ENCODE data around the gene PTPRG.

PTPRG gene

DNA sequence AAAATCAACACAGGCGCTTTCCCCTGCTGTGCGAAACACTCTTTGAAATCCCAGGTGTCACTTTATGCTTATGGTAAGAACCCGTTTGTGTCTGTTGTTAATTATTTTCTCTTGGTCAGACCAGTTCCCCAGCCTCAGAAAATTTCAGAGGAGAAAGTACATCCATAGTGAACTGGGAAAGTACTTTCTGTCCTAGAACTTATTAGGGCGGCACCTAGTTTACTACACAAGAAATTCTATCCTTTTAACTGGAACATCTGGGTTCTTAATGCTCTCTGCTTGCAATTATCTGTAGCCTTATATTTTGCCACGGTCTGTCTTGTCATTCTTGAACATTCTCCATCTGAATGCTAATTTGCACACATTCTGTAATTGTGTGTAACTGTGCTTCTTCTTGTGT is 215.0 kb downstream of the PTPRG start:
- no peak for DNase-seq

DNA sequence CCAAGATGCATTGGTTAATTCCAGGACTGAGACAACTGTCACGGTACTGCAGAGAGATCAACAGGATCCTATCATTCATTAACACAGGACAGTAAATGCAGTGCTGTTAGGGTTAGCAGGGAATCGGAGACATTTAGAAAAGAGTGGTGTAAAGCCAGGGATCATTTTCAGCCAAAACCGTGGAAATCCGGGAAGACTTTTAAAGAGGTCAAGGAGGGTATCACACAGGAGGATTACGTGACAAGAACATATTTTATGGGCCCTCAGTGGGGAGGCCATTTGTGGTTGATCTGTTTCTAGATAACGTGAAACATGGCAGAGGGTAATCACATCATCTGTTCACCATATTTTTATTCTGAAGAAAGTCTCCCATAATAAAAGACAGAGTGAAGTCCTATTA is 216.1 kb downstream of the PTPRG start:
- no peak for DNase-seq

DNA sequence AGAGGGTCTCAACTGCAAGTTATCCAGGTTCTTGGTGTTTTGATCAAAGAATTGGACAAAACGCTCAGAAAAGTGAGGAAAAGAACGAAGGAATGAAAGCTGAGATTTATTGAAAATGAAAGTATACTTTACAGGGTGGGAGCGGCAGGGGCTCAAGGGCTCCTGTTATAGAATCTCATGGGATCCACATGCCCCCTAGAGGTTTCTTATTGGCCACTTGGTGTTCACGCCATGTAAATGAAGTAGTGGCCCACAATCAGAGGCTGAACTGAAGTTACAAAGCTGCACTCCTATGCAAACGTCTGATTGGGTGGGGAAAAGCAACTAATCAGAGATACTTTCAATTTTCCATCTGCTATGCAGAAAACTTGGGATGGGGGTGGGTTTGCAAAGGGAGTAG is 216.7 kb downstream of the PTPRG start:
- no peak for DNase-seq

DNA sequence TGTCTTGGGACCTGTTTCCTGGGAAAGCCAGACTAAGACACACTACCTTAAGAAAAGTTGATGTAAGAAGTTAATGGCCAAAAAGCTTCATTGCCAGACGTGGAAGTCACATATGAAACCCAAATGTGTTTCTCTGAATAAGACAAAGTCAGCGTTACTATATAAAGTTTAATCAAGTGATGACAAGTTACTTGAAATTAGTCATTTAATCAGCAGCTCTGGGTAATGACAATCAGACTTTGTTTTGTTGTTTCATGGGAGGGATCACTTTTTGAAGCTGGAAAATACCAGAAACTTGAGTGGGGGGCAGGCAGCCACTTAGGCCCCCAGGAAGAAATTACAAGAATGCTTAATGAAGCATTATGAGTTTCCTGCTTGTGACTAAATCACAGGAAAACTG is 218.6 kb downstream of the PTPRG start:
- no peak for DNase-seq

DNA sequence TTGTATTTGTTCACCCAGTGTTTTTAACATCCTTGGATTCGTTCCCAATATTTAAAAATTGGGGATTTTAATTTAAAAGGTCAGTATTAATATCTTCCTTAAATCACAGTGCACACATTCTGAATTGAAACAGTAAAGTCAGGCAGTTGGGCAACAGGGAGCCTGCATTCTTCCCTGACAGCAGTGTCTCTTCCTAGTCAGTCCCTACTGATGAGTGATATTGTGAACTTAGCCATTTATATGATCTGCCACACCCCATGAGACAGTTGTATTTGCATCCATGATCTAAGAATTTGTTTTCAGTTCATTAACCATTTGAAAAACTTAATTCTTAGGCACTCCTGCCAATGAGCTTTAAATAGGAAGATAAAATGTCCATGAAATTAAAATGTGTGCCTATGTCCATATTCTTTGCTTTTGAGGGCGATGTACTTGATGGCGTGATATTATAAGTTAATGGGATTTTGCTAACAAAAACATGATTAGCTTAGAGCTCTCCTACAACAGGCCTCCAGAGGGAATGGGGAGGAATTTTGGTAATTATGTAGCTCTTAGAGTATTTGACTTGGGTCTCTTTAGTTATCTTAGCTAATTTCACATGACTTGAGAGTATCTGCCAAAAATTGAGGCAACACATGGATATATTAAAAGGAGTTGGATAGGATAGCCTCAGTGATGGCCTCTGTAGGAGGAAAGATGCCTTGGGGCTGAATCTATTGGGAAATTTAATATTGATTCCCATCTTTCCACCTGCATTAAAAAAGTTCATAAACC is 219.3 kb downstream of the PTPRG start:
- no peak for DNase-seq

DNA sequence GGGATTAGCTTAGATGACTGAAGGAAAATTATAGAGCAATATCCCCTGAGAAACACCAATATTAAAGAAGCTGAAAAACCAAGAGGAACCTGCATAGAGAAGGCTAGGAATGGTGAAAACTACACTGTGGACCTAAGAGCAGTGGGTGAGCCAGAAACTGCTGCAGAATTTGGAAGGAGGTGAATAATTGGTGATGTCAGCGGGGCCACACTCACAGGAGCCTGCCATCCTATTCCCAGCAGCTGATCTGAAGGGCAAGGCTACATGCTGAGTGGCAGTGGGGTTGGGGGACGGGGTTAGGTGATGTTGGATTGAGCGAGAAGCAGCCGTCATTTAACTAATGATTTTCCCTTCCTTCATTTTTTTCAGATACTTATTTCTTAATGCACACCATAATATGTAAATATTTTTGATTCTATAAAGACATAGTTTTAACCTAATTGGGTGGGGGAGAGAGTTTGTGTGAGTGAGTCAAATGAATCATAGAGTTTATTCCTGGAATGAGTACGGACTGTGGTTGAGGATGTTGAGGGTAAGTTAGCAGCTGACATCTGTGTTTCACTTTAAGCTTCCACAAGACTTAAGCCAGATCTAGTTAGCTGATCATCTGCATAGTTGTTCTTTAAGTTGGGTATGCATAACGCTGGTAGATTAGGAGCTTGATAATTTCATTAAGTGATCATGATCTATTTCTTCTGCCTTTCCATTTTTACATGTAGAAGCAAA is 222.8 kb downstream of the PTPRG start:
- no peak for DNase-seq

DNA sequence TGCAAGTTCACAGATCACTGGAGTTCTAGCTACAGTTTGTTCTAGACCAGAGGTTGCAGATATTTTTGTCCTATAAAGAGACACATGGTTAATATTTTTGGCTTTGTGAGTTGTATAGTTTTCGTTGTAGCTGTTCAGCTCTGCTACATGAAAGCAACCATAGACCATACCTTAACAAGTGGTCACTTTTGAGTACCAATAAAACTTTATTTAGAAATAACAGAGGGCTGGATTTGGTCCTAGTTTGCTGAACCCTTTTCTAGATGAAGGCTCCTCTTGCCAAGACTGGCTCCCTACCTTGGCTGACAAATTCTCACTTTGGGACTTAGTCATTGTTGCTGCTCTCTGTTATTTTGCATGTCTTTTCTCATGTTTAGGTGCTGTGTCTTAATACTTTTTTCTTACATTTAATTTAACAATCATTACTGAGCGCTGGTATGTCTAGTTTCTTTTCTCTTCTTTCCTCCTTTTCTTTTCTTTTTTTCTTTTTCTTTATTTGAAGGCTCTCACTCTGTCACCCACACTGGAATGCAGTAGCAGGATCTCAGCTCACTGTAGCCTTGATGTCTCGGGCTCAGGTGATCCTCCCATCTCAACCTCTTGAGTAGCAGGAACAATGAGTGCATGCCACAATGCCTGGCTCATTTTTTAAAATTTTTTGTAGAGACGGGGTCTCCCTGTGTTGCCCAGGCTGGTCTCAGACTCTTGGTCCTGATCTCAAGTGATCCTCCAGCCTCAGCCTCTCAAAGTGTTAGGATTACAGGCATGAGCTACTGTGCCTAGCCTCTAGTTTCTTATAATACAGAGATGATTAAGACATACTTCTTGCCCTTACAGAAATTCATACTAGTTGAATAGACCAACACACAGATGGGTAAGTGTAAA is 227.5 kb downstream of the PTPRG start:
- no peak for DNase-seq

DNA sequence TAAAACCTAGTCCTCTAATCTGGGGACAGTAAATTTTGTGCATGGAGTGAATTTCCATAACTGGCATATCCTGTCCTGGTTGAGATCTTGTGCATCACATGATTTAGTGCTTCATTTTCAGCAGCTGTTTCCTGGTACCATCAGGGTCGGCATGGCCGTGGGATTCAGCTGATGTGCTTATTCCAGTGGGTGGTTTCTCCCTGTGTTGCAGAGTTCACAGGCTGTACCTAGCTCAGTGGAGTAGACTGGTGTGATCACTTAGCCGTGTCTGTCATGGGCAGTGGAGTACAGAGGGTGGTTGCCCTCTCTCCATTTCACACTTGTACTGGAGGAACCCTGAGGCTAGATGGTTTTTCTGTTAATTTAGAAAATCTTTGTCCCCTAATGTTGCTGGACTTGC is 228.5 kb downstream of the PTPRG start:
- no peak for DNase-seq

DNA sequence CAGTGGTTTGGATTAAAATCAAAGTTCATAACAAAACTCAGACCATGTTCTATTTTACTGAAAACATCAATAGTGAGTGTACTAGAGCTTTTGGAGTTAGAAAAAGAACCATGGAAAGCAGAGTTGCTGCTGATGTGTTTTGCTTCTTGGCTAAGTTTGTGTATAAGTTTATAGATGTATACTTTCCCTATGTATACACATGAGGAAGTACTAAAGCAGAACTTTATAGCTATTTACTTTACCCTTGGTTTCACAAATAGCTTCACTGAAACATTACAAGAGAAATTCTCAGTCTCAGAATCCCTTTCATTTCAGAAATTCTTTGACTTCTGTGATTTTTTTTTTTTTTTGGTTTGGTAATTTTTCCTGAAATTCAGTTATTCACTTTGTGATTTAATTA is 229.0 kb downstream of the PTPRG start:
- no peak for DNase-seq

DNA sequence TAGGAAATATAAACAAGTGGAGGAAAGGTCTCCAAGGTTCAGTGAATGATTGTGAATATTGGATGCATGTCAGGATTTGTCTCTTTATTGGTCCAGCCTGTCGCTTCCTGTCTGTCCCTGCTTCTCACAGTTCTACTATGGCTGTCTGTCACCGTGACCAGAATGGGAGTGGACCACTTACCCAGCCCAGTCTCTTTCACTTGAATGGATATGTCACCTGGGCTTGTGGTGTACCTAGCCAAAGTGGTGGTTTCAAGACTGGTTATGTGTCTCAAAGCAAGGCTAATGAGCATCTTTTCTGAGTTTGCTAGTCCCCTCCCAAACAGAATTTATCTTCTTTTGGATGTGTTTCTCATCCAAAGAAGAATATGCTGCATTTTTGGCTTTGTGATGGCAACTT is 231.7 kb downstream of the PTPRG start:
- no peak for DNase-seq

DNA sequence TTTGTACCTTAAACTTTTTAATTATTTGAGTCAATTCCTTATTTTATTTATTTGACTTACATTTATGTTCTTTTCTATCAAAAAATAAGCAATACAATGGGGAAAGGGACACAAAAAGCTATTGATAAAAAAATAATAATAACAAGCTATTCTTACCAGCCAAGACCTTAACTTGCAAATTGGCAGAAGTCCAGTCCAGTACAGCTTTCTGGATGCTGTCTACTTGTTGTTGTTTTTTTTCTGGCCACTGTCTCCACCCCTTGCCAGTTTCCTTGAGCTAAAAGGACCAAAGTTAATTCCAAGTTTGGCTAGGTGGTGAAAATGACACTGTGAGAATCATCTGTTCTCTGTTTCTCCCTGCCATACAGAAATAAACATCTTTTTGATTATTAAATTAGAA is 232.2 kb downstream of the PTPRG start:
- no peak for DNase-seq

DNA sequence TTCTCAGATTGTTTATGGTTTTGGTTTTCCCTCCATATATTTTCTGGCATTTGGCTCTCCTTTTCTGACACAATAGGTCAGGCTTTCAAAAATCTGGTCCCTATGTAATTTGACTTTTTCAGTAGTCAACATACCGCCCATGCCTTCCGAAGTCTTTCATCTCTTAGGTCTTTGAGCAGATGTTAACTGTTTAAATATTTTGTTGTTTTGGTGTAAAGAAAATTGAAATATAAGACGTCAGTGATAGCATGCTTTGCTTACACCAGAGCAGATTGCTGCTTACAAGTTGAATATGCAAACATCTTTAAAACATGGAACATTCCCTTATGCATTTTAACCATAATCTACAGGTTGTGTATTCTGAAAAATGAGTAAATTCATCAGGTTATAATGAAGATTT is 233.0 kb downstream of the PTPRG start:
- DNase-seq: no peak

DNA sequence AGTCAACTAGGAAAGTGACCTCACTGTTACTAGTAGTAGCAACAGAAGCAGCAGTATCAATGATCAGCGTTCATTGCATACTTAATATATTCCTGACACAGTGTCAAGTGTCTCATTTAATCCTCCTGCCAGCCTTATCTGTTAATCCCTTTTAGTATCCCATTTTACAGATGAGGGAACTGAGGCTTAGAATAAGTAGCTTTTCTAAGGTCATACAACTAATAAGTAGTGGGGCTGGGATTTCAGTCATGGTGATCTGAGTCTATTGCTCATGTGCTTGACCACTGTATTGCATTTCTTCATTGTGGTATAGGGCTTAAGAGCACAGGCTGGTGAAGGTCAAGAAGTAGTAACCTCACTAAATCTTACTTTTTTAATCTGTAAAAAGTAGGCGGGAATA is 233.6 kb downstream of the PTPRG start:
- no peak for DNase-seq

DNA sequence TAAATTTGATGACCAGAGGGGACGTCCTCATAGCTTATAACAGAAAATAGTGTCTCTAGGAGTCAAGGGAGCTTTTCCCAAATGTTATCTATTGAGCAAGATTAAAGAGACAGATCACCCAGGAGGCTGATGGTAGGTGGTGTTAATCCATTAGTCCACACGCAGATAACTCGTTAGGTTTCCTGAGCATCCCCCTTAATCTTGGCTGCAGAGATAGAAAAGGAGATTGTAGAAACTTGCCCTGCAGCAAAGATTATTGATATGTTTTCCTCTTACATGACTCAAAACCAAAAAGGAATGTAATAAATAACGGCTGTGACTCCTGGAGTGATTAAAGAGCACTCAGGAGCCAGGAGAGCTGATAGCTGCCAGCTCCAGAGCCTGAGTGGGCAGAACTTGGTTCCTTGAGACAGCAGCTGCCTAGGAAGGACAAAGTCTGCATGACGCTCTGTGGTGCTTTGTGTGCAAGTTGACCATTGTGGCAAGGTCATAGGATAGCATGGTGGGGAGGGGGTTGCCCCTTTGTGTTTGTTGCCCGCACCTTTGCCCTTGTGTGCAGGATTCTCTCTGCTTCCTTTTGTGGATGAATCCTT is 234.8 kb downstream of the PTPRG start:
- no peak for DNase-seq

DNA sequence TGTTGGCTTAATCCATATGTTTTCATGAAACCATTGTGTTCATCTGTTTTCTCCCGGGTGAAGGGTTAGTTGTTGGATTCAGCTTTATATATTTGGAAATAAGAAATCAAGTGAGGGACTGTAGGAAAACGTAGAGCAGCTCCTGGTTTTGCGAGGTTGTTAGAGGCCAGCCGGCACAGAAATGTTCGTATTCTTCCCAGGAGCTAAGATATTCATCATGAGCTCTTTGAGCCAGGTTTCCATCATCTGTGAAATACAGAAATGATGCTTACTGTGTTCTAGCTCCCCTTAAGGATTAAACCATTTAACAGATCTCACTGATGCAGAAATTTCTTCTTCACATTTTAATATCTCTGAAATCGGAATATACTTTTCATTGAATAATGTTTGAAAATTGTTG is 235.5 kb downstream of the PTPRG start:
- no peak for DNase-seq

DNA sequence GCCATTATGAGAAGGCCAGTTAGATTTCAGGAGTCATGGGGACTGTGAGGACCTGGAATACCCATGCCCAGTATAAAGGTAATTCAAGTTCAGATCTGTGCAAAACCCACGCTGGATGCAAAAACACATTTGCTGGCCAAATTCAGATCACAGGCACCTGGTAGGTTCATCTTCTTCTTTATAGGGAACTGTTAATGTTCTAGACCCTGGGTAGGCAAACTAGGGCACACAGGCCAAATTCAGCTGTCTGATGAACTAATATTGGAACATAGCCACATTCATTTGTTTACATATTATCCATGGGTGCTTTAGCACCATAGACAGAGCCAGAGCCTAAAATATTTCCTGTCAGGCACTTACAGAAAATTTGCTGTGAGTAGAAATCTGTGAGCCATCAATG is 241.4 kb downstream of the PTPRG start:
- no peak for DNase-seq

DNA sequence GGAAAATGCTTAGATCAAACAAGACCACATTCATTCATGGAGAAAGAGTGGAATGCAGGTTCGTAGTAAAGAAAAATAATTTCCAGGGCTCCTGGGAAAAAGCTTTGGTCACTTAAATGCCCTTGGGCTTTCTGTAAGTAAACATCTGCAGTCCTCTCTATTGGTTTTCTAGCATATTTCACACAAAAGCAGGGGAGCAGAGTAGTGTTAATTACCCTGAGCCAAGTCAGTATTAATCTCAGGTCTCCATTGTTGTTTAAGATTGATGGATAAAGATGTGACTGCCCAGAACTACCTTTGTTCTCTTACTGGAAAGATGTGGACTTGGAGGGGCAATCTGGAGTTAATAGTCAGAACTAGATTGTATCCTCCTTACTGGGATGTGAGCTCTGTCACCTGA is 242.6 kb downstream of the PTPRG start:
- no peak for DNase-seq

DNA sequence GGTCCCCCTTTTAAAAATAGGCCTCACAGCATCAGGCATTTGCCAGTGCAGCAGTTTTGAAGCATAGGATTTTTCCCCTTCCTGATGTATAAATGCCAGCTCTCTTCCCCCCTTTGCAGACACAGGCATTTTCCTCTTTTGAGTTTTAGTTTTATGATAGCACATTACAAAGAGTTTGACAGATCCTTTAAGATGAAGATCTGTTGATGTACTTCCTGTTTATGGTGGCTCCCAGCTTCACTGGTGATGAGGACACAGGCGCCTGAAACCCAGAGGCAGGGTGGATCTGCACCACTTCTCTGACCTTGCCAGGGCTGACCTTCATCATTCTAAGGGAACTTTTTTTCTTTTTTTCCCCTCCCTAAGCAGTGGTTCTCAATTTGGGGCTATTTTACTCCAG is 243.4 kb downstream of the PTPRG start:
- no peak for DNase-seq

DNA sequence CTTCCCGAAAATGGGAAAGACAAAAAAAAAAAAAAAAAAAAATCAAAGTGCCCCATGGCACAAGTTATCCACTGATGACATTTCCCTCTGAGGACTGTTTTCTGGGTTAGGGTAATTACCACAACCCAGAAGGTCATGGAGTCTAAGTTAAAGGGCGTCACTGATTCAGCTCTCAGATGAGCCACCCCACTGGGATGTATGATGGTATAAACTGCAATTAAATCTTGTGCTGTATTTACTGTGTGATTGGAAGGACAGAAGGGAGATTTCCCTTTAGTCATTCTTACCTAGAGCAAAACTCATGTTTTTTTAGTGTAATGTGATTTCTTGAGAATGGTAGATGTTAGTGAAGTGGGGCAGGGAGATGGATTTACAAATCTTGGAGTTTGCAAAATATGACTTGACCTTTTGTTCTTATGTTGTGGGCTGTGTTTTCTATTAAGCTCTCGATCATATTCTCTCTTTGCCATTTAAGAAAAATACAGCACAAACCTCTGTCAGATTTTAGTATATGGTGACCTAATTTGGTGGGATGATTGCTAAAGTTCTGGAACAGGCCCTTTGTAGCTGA is 244.2 kb downstream of the PTPRG start:
- DNase-seq: no peak

DNA sequence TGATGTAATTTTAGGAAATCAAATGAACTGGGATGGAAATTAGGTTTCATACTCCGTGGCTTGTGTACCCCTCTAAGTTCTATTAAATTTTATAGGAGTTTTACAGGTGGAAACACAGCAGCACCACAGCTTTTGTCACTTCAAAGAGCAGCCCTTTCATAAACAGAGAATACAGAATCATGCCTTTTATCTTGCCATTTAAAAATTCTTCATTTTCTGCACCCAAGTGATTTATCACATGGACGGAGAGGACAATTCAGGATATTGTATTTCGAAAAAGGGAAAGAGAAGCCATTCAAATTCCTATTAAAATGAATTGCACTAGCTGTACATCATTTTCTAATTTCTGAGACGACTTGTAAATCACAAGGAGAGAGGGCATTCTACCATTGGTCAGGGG is 245.4 kb downstream of the PTPRG start:
- no peak for DNase-seq

DNA sequence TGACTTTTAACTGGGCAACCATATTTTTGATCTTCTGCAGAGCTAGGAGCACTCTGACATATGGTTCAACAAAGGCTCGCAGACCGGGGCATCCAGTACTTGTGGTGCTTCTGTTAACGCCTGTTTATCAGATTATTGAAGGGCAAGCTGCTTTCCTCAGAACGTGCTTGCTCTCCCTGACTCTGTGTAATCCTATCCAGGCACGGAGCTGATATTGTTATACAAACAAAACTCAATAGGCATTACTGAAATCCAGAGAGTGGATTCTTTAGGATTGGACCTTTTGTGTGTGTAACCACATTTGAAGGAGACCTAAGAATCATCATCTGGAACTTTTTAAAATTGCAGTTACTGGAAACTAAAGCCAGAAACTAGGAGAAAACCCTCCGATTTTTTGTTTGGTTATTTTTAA is 246.5 kb downstream of the PTPRG start:
- DNase-seq: no peak

DNA sequence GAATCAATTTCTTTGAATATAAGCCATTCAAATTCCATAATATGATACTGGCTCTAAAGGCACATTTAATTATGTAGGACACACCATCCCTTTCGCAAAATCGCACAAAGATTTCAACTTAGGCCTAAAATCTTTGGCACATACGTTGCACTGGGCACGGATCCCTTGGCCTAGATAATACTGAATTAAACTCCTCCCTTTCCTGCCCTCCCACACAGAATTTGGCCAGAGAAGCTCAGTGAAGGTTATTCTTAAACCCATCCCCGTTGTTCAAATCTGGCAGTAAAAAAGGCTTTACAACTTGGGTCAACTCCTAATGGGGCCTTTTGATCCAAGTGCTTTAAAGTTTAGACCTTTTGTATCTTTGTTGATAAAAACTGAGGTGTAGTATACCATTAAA is 247.2 kb downstream of the PTPRG start:
- no peak for DNase-seq

DNA sequence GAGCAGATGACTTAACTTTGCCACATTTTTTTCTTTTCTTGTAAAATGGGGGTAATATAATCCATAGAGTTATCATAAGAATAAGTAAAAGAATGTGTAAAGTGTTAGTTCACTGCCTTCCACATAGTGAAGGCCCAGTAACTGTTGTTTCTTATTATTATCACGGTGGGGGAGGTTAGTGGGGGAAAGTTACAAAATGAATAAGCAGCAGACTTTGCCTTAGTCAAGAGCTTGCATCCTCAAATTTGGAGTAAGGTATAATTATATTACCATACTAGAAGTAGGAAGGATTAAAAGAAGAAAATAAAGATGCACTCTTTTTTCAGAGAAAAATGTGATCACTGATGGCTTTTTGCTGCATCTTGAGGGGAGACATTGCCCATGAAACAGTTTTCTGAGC is 247.6 kb downstream of the PTPRG start:
- no peak for DNase-seq
